KOPT-K1 (cell line): Measurements from ENCODE around the gene DMRT3.
"Not testable (repeated sequence)": the region's sequence is repeated elsewhere in the genome, so short reads cannot be mapped to it uniquely, and the experiment has no call there.

Source experiments
- H3K27ac ChIP-seq: fragments of 200-600 bp; sonication (generic); 2 replicates; pipeline ENCODE4 v1.5.1; 2016; ENCODE audit warnings: antibody characterized with exemption, mild to moderate bottlenecking, low read depth, low read length; ENCODE audit not compliant: poor library complexity, severe bottlenecking
- H3K36me3 ChIP-seq: fragments of 200-600 bp; sonication (generic); 2 replicates; pipeline ENCODE4 v1.5.1; 2017; ENCODE audit warnings: antibody characterized with exemption, mild to moderate bottlenecking, low read length, moderate library complexity; ENCODE audit not compliant: insufficient read depth
- H3K9me3 ChIP-seq: fragments of 200-600 bp; sonication (generic); 2 replicates; pipeline ENCODE4 v1.5.1; 2017; ENCODE audit warnings: antibody characterized with exemption, low read length, mild to moderate bottlenecking; ENCODE audit not compliant: insufficient read depth, poor library complexity, severe bottlenecking

Gene DMRT3

GRCh38 chr9:976943-977837 is 735 bp downstream of the DMRT3 start:
- no peak overlapping the region for H3K27ac ChIP-seq
- H3K36me3 ChIP-seq: no peaks in the 10 kb centered on the region
- H3K9me3 ChIP-seq: peaks cover 7% of the 10 kb centered on the region

DNA sequence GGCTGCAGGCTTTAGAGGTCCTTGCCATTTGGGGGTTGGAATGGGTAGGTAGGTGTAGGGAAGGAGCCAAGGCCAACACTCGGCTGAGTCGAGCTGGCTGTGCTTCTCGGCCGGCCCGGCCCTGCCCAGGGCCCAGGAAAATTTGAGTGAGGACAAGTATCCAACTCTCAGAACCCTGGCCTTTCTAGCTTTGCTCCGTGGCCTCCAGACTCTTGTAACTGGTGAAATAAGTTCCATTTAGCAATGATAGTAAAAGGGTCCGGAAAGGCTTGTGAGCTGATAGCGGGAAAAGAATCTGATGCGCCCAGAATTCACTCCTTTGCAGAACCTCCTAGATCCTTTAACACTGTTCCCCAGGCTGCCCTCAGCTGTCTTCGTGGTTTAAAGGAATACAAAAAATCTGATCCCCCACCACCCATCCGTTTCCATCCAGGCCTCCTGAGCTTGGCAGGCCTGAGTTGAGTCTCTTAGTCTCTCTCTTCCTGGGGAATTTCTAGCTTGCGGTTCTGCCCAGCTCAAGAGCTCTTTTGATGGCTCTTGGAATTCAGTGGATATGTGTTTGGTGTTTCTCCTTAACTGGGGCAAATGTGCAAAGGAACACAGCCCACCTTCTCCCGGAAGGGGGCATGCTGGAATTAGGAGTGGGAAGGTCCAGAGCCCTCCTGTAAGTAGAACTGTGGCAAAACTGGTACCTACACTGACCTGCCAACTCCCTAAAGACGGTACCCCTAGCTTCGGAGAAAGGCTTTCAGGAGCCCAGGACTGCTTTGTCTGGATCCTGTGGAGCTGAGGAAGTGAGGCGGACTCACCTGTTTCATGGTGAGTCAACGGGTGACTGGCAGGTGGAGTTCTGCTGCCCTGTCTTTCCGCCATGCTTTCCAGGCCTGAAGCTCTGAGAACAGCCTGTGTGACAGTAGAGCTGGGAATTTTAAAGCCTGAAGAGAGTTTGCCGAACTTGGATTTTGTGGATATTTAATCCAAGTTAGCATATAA is 1.7 kb downstream of the DMRT3 start:
- H3K36me3 ChIP-seq: no peaks in the 10 kb centered on the region
- H3K27ac ChIP-seq: no peak overlapping the region
- H3K9me3 ChIP-seq: peaks cover 7% of the 10 kb centered on the region

DNA sequence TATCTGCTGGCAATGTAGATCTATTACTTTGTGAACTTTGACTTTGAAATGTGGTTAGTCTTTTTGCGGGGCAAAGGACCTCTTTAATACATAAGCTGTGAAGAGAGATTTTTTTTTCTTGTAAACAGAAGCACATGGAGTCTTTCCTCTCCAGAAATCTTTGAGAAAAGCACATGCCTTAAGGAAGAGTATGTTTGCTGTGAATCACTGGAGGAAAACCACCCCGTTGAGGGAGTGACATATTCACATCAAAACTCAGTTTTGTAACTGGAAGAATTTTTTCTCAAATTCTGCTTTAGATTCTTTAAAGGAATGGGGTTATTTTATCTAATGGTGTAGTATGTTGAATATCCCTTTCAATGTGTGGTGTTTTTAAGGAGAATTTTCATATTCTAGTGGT is 3.5 kb downstream of the DMRT3 start:
- H3K27ac ChIP-seq: no peak overlapping the region
- H3K36me3 ChIP-seq: no peaks in the 10 kb centered on the region
- no peaks in the 10 kb centered on the region for H3K9me3 ChIP-seq

GRCh38 chr9:980640-981039 is 4.2 kb downstream of the DMRT3 start:
- Histone ChIP-seq H3K36me3 (no peaks in the 10 kb centered on the region), H3K9me3 (no peaks in the 10 kb centered on the region), H3K27ac (no peak overlapping the region)

DNA sequence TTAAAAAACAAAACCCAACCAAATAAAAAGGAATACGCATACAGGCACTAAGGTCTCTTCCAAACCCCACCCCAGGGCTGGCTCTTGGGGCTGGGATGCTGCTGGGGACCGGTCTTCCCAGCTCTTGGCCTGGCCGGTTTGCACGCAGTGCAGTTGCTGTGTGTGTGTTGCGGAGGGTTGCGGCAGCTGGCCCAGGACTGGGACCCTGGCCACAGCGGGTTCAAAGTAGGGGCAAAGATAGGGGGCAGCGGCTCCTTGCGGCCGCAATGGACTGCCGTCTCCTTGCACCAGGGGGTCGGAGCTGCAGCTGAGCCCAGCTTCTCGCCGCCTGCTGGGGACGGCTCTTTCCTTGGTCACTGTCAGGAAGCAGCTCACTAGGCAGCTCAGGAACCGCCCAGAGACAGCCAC is 5.0 kb downstream of the DMRT3 start:
- Histone ChIP-seq H3K36me3 (no peaks in the 10 kb centered on the region), H3K9me3 (no peaks in the 10 kb centered on the region), H3K27ac (no peak overlapping the region)

DNA sequence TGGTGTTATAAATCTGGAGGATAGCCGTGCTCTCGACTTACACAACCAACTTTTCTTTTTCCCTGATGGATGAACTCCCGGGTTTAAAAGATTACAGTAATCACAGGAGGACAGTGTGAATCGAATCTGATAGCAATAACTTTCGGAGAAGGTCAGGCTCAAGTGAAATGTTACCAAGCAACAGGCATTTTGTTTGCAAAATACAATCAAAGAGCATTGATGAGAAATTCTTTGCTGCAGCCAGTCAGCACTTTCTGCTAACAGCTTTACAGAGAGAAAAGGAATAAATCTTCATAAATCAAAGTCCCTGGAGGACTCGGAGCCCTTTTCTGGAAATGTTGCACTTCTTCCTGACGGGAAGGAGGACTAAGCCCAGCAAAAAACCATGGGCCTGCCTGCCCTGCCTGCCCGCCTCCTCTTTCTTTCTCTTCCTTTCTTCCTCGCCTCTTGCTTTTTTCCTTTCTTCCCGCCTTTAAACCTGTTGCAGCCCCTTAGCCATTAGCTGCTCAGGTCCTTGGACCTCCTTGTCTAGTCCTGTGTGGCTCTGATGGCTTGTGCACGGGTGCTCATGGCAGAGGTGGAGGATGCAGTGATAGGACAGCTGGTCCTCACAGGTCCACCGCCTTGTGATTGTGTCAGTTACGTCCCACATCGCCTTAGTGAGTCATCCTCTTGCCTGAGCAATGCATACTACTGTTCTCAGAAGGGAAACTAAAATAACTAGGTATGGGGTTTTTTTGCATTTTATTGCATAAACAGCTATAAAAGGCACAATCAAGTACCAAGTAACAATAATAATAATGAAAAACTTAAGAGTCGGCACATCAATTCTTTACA is 6.2 kb downstream of the DMRT3 start:
- Histone ChIP-seq H3K36me3 (no peaks in the 10 kb centered on the region), H3K9me3 (no peaks in the 10 kb centered on the region), H3K27ac (no peak overlapping the region)

DNA sequence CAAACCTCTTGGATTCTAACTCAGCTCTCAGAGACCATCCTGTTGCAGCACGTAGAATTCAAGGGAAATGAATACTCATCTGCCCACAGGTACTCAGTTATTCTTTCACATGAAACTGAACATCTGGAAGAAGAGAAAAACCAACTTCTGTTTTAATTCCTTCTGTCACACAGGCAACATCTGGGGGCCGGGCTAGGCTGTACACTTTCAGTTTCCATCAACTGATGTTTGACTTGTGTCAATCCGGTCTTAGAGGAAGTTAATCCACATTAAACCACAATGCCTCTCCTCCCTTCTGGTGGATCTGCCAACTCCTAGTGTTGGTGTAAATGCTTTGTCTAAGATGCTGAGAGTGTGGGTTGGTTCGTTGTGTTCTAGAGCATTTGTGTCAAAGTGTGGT is 17.6 kb downstream of the DMRT3 start:
- Histone ChIP-seq H3K9me3 (no peaks in the 10 kb centered on the region), H3K27ac (no peak overlapping the region), H3K36me3 (no peaks in the 10 kb centered on the region)

GRCh38 chr9:995192-995591 is 18.7 kb downstream of the DMRT3 start:
- Histone ChIP-seq H3K9me3 (no peaks in the 10 kb centered on the region), H3K36me3 (no peaks in the 10 kb centered on the region), H3K27ac (no peak overlapping the region)

- Histone ChIP-seq H3K27ac (no peak overlapping the region), H3K9me3 (no peaks in the 10 kb centered on the region), H3K36me3 (no peaks in the 10 kb centered on the region)
Observed at GRCh38 chr9:995781-996180, 19.3 kb downstream of the DMRT3 start.

DNA sequence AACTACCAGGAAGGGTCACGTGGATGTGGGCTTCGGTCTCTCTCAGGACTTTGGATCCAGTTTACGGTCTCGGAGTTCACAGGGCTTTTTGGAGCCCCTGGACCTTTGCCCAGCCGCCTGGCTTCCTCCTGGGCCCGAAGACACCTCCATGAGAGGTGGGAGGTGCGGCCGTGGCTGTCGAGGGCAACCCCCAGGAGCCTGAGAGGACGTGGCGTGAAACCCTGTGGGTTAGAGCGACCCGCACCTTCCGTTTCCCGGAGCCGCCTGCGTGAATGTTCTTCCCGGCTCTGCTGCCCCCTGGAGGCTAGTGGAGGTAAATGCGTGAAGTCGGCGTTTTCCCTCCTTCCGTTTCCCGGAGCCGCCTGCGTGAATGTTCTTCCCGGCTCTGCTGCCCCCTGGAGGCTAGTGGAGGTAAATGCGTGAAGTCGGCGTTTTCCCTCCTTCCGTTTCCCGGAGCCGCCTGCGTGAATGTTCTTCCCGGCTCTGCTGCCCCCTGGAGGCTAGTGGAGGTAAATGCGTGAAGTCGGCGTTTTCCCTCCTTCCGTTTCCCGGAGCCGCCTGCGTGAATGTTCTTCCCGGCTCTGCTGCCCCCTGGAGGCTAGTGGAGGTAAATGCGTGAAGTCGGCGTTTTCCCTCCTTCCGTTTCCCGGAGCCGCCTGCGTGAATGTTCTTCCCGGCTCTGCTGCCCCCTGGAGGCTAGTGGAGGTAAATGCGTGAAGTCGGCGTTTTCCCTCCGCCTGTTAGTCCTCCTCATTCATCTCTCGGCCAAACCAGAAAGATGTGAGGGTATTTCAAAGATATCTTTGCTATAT is 22.1 kb downstream of the DMRT3 start:
- not testable (repeated sequence) for H3K36me3 ChIP-seq, H3K9me3 ChIP-seq, H3K27ac ChIP-seq

- no peak overlapping the region for H3K27ac ChIP-seq
- no peaks in the 10 kb centered on the region for H3K36me3 ChIP-seq
- H3K9me3 ChIP-seq: no peaks in the 10 kb centered on the region
Observed at GRCh38 chr9:1001838-1002237, 25.4 kb downstream of the DMRT3 start.

DNA sequence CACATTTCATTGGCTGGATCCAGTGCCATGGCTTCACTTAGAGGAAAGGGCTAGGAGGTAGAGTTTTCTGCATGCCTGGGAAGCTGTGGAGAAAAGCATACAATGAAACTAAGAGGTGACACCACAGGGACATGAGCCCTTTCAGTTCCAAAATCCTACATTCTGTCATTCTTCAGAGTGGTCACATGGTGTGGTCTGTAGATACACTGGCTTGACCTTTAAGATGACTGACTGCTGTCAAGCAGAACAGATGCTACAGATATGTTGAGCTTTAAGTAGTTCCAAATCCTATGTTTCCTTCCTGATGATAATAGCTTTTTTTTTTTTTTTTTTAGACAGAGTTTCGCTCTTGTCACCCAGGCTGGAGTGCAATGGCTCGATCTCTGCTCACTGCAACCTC is 26.2 kb downstream of the DMRT3 start:
- Histone ChIP-seq H3K27ac (no peak overlapping the region), H3K9me3 (no peaks in the 10 kb centered on the region), H3K36me3 (no peaks in the 10 kb centered on the region)

DNA sequence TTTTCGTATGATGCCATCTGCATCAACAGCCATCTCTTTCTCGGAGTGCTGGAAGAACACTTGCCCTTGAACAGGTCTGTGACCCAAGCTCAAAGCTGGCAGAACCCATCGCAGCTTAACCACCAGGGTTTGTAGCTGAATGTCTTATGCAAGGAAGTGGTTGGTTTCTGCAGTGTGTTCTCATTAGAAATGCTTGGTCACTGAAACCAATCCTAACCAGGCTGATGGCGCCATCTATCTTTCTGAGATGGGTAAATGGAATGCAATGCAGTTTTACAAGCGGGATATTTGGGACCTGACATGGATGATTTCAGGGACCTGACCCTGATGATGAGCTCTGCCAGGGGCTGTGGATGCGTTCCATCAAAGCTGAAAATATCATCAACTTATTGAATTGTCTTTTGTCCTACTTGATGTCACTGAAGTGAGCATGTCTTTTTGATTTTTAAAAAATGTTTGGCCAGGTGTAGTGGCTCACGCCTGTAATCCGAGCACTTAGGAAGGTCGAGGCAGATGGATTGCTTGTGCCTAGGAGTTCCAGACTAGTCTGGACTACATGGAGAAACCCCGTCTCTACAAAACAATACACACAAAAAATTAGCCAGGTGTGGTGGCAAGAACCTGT is 28.7 kb downstream of the DMRT3 start:
- Histone ChIP-seq H3K9me3 (no peaks in the 10 kb centered on the region), H3K36me3 (no peaks in the 10 kb centered on the region), H3K27ac (no peak overlapping the region)

DNA sequence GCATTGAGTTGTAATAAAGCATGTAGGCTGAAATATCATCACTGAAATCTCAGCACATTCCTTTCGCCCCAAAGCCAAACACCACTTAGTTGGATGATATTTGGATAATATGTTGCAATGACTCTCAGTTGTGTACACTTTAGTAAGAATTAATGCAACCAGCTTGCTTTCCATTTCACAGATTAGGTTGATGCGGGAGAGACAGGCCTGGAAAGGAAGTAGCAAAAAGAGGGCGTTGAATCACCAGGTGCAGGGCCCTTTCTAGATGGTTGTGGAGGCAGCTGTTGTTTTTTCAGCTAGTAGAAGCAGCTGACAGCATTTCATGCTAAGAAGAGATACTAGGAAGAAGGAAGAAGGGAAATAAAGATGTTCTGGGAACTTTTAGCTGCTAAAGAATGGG is 30.9 kb downstream of the DMRT3 start:
- H3K36me3 ChIP-seq: no peaks in the 10 kb centered on the region
- no peaks in the 10 kb centered on the region for H3K9me3 ChIP-seq
- H3K27ac ChIP-seq: no peak overlapping the region
